HCT116 (cell line): ENCODE data around the gene RBMX. TPM values are rescaled to one million over a fixed set of nuclear protein-coding genes. Genes with fewer than 3 reads are reported as not detected.
"Not testable (repeated sequence)": the region's sequence is repeated elsewhere in the genome, so short reads cannot be mapped to it uniquely, and the experiment has no call there.

Source experiments
- ATAC-seq: fragments of 200-7000 bp; cut with Tn5 transposase; 2 replicates; pipeline ENCODE4 v1.9.1; 2020; ENCODE audit warnings: mild to moderate bottlenecking, moderate library complexity
- BruUV-seq: library from RNA; stranded (reverse); fragments of 400-500 nt; replicated peaks from 2 replicates; lab custom pipeline; 2021; lab: Mats Ljungman, UMichigan
- CTCF ChIA-PET: fragments of 300-600 bp; sonication (Branson Sonifier 250); formaldehyde crosslinking; loops from one replicate; lab custom pipeline; 2021; ENCODE audit warnings: antibody characterized with exemption; lab: Charles Lee
- POLR2A ChIA-PET: fragments of 300-600, 350-600 bp; sonication (Branson Sonifier 250); formaldehyde crosslinking; loops from one replicate; lab custom pipeline; 2021; ENCODE audit warnings: antibody characterized with exemption; lab: Charles Lee
- RAD21 ChIA-PET, 2 experiments: fragments of 300-600 bp; sonication (Branson Sonifier 250); formaldehyde crosslinking; loops; one replicate each; lab custom pipeline; 2023; ENCODE audit warnings: low total read pairs in 2 of 2; ENCODE audit not compliant: uncharacterized antibody in 2 of 2, unreplicated experiment in 2 of 2, low non-redundant PET in 1 of 2; lab: Charles Lee
- DNase-seq: peaks from one replicate; pipeline ENCODE4 v3.0.0-alpha.2; 2010; ENCODE audit warnings: low read depth, low spot score
- H2AFZ ChIP-seq: fragments of 200-600 bp; shearing (Covaris generic), sonication (generic); 2 replicates; pipeline ENCODE4 v1.6.1; 2017; ENCODE audit warnings: low read depth, mixed run types, mixed read lengths, antibody characterized with exemption, low read length; ENCODE audit not compliant: poor library complexity, severe bottlenecking
- H3K27ac ChIP-seq: 2 replicates; pipeline ENCODE4 v1.5.1; 2012; ENCODE audit warnings: low read depth, low read length
- H3K27me3 ChIP-seq: fragments of 200-600 bp; sonication (generic); 2 replicates; pipeline ENCODE4 v1.6.1; 2016; ENCODE audit warnings: mixed run types, low read length, mixed read lengths; ENCODE audit not compliant: insufficient read depth
- H3K36me3 ChIP-seq, 2 experiments: fragments of 200-500 bp in 1 of 2; fragments of 200-600 bp in 1 of 2; sonication (Bioruptor generic) in 1 of 2; sonication (generic) in 1 of 2; 2 replicates each; pipeline versions ENCODE4 v1.5.1 to v1.6.1; 2014 to 2016; ENCODE audit warnings: low read length in 2 of 2, inconsistent platforms in 1 of 2, mixed read lengths in 1 of 2, mixed run types in 1 of 2; ENCODE audit not compliant: insufficient read depth in 2 of 2, control insufficient read depth in 1 of 2
- H3K4me1 ChIP-seq, 2 experiments: fragments of 200-600 bp in 1 of 2; sonication (generic) in 1 of 2; 2 replicates each; pipeline versions ENCODE4 v1.5.1 to v1.6.1; 2012 to 2017; ENCODE audit warnings: low read length in 2 of 2, inconsistent platforms in 1 of 2, mild to moderate bottlenecking in 1 of 2, mixed read lengths in 1 of 2, mixed run types in 1 of 2, moderate library complexity in 1 of 2; ENCODE audit not compliant: insufficient read depth in 2 of 2, control insufficient read depth in 1 of 2
- H3K4me2 ChIP-seq: fragments of 200-600 bp; sonication (generic); 2 replicates; pipeline ENCODE4 v1.6.1; 2017; ENCODE audit warnings: mixed run types, low read length, mixed read lengths
- H3K4me3 ChIP-seq, 2 experiments: fragments of 200-600 bp in 1 of 2; sonication (generic) in 1 of 2; replicated peaks in 1 of 2; 2 replicates each; pipeline ENCODE4 v1.5.1; 2011 to 2016; ENCODE audit warnings: low read length in 2 of 2, control low read depth in 1 of 2, low read depth in 1 of 2, mild to moderate bottlenecking in 1 of 2, mixed read lengths in 1 of 2, mixed run types in 1 of 2
- H3K79me2 ChIP-seq: fragments of 200-600 bp; sonication (generic); 2 replicates; pipeline ENCODE4 v1.6.1; 2017; ENCODE audit warnings: mild to moderate bottlenecking, mixed run types, low read length, moderate library complexity, mixed read lengths; ENCODE audit not compliant: insufficient read depth
- H3K9ac ChIP-seq: fragments of 200-600 bp; sonication (generic); 2 replicates; pipeline ENCODE4 v1.6.1; 2016; ENCODE audit warnings: low read length, mixed read lengths
- H3K9me2 ChIP-seq: fragments of 200-600 bp; sonication (generic), shearing (Covaris generic); 2 replicates; pipeline ENCODE4 v1.6.1; 2017; ENCODE audit warnings: mixed run types, mild to moderate bottlenecking, moderate library complexity; ENCODE audit not compliant: insufficient read depth
- H3K9me3 ChIP-seq, 2 experiments: fragments of 200-500 bp in 1 of 2; fragments of 200-600 bp in 1 of 2; sonication (Bioruptor generic) in 1 of 2; sonication (generic) in 1 of 2; 2 replicates each; pipeline ENCODE4 v1.6.1; 2014 to 2017; ENCODE audit warnings: low read length in 2 of 2, mixed read lengths in 2 of 2, inconsistent platforms in 1 of 2, low read depth in 1 of 2, mild to moderate bottlenecking in 1 of 2, mixed run types in 1 of 2, moderate library complexity in 1 of 2; ENCODE audit not compliant: control insufficient read depth in 1 of 2, insufficient read depth in 1 of 2
- H4K20me1 ChIP-seq: fragments of 200-600 bp; sonication (generic), shearing (Covaris generic); 2 replicates; pipeline ENCODE4 v1.6.1; 2017; ENCODE audit warnings: mixed run types, mild to moderate bottlenecking, moderate library complexity; ENCODE audit not compliant: insufficient read depth
- CBX3 ChIP-seq: IDR thresholded peaks from 2 replicates; pipeline ENCODE4 v1.6.1; 2012; ENCODE audit warnings: low read depth
- CTCF ChIP-seq, 3 experiments: fragments of 200-600 bp in 1 of 3; sonication (generic) in 1 of 3; IDR thresholded peaks in 2 of 3; conservative IDR thresholded peaks in 1 of 3; 2 replicates each; pipeline ENCODE4 v1.5.1; 2012 to 2017; ENCODE audit warnings: low read depth in 2 of 3, low read length in 2 of 3, antibody characterized with exemption in 1 of 3, borderline replicate concordance in 1 of 3, control low read depth in 1 of 3, mild to moderate bottlenecking in 1 of 3, mixed read lengths in 1 of 3, mixed run types in 1 of 3, moderate library complexity in 1 of 3; ENCODE audit not compliant: insufficient read depth in 1 of 3
- EGR1 ChIP-seq: IDR thresholded peaks from 2 replicates; pipeline ENCODE4 v1.6.1; 2012; ENCODE audit warnings: low read depth
- JUND ChIP-seq: IDR thresholded peaks from 2 replicates; pipeline ENCODE4 v1.6.1; 2012
- SIN3A ChIP-seq: IDR thresholded peaks from 2 replicates; pipeline ENCODE4 v1.6.1; 2012; ENCODE audit warnings: low read depth
- YY1 ChIP-seq: IDR thresholded peaks from 2 replicates; pipeline ENCODE4 v1.6.1; 2011; ENCODE audit warnings: low read length, low read depth, moderate library complexity, mild to moderate bottlenecking; ENCODE audit not compliant: insufficient replicate concordance; ENCODE audit errors: extremely low read depth
- intact Hi-C: fragments of 100-400 bp; cut with micrococcal nuclease; formaldehyde crosslinking; loops from 2 replicates; pipeline ENCODE4 v1.10.0; 2022
- total RNA-seq: library from RNA; stranded (reverse); gene quantifications from one replicate; pipeline ENCODE4 v1.2.1, GENCODE V29; 2021; ENCODE audit not compliant: unreplicated experiment
- TF ChIP-seq, protein P1 (sequence below): IDR thresholded peaks from 2 replicates; pipeline ENCODE4 v1.6.1; 2012; ENCODE audit warnings: low read depth
- TF ChIP-seq, protein P2 (sequence below): IDR thresholded peaks from 2 replicates; pipeline ENCODE4 v1.6.1; 2012

RBMX gene
- total RNA-seq, 1 experiment from 2014 or later, result 267 TPM

DNA sequence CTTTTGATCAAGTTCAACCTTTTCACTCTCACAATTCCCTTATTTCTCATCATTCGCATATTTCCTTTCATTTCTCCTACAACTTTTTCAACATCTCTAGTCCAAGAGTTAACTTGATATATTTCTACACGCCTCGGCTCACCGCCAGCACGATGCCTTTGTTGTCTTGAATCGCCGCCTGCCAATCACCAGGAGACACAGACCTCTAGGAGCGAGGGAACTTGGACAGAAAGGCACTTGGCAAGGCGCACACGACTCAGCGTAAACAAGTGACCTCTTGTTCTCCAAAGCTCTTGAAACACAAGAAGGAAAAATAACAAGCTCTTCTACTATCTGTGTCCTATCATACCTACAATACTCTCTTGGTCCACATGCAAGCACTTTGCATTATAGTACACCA lies 27.1 kb upstream of the RBMX start:
- intact Hi-C loops, result no loop called here
- no peak for TF ChIP-seq CBX3
- TF ChIP-seq, protein P1, sequence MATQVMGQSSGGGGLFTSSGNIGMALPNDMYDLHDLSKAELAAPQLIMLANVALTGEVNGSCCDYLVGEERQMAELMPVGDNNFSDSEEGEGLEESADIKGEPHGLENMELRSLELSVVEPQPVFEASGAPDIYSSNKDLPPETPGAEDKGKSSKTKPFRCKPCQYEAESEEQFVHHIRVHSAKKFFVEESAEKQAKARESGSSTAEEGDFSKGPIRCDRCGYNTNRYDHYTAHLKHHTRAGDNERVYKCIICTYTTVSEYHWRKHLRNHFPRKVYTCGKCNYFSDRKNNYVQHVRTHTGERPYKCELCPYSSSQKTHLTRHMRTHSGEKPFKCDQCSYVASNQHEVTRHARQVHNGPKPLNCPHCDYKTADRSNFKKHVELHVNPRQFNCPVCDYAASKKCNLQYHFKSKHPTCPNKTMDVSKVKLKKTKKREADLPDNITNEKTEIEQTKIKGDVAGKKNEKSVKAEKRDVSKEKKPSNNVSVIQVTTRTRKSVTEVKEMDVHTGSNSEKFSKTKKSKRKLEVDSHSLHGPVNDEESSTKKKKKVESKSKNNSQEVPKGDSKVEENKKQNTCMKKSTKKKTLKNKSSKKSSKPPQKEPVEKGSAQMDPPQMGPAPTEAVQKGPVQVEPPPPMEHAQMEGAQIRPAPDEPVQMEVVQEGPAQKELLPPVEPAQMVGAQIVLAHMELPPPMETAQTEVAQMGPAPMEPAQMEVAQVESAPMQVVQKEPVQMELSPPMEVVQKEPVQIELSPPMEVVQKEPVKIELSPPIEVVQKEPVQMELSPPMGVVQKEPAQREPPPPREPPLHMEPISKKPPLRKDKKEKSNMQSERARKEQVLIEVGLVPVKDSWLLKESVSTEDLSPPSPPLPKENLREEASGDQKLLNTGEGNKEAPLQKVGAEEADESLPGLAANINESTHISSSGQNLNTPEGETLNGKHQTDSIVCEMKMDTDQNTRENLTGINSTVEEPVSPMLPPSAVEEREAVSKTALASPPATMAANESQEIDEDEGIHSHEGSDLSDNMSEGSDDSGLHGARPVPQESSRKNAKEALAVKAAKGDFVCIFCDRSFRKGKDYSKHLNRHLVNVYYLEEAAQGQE, result no peak
- no peak for TF ChIP-seq SIN3A
- TF ChIP-seq, protein P2, sequence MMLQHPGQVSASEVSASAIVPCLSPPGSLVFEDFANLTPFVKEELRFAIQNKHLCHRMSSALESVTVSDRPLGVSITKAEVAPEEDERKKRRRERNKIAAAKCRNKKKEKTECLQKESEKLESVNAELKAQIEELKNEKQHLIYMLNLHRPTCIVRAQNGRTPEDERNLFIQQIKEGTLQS, result no peak
- TF ChIP-seq EGR1, result no peak
- TF ChIP-seq, all 23 proteins: peak for 0
- CTCF ChIA-PET, result no interaction called here
- H3K4me2 ChIP-seq, result no peak overlapping the region
- H3K79me2 ChIP-seq, result no peaks in the 10 kb centered on the region
- H4K20me1 ChIP-seq, result no peaks in the 10 kb centered on the region
- RAD21 ChIA-PET, result no interaction called here
- no peaks in the 10 kb centered on the region for H3K9me2 ChIP-seq
- DNase-seq (no peak), ATAC-seq (no peak)
- H3K4me3 ChIP-seq, result no peak overlapping the region
- H3K27ac ChIP-seq, result no peak overlapping the region
- no peaks in the 10 kb centered on the region for H3K9me3 ChIP-seq
- H3K9ac ChIP-seq, result no peak overlapping the region
- POLR2A ChIA-PET, result no interaction called here
- no TSS peak for BruUV-seq
- H3K4me1 ChIP-seq, result peaks cover 0 to 13% of the 10 kb centered on the region in 2 experiments; a peak in 2 of 4 replicates
- H2AFZ ChIP-seq, result no peak overlapping the region
- no peaks in the 10 kb centered on the region for H3K27me3 ChIP-seq
- H3K36me3 ChIP-seq, result no peaks in the 10 kb centered on the region

DNA sequence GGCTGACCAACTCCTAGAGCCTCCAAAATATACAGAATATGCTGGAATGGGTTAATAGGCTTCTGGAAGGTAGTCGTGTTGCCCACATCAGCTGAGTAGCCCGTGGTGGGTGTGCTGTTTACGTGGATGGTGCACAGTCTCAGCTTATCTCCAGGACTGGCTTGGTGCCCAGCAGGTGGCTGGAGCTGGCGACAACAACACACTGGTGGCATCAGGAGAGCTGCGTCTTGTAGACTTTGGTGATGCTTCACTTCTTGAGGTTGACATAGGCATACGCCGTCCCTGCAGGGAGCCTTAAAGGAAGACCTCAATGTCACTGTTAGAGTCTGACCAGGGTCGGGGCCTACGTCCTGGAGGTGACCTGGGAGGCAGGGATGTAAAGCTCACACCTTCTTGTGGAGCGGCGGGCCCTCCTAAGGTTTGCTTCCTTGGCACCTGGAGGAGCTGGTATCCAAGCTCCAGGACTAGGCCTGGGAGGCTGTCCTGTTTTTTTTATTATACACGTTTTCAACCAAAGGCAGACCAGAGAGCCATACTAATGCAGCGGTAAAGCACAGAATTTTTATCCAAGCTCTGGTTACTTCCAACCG lies 26.5 kb upstream of the RBMX start:
- no peak overlapping the region for H2AFZ ChIP-seq
- TF ChIP-seq JUND (no peak), CTCF (IDR thresholded peaks at IDR 0.05 in 2 of 3, conservative IDR thresholded peaks at IDR 0.05 in 1 of 3; ENCODE audit: borderline replicate concordance in 1 of 3, insufficient read depth in 1 of 3, low read depth in 2 of 3, low read length in 2 of 3) (no peak), YY1 (no peak), EGR1 (no peak)
- TF ChIP-seq, all 23 proteins: peak for 0
- H3K9me2 ChIP-seq, result no peaks in the 10 kb centered on the region
- no TSS peak for BruUV-seq
- ATAC-seq, result no peak
- H3K36me3 ChIP-seq, result no peaks in the 10 kb centered on the region
- no peaks in the 10 kb centered on the region for H3K27me3 ChIP-seq
- H3K79me2 ChIP-seq, result no peaks in the 10 kb centered on the region
- no peak for DNase-seq
- H3K9me3 ChIP-seq, result no peaks in the 10 kb centered on the region
- intact Hi-C loops, result no loop called here
- H3K4me3 ChIP-seq, result no peak overlapping the region
- no peaks in the 10 kb centered on the region for H4K20me1 ChIP-seq
- H3K4me2 ChIP-seq, result no peak overlapping the region
- POLR2A ChIA-PET, result no interaction called here
- no peak overlapping the region for H3K9ac ChIP-seq
- peaks cover 0 to 13% of the 10 kb centered on the region in 2 experiments; a peak in 2 of 4 replicates for H3K4me1 ChIP-seq
- CTCF ChIA-PET, result no interaction called here
- RAD21 ChIA-PET, result no interaction called here
- no peak overlapping the region for H3K27ac ChIP-seq

- H3K4me2 ChIP-seq, ATAC-seq, DNase-seq, H2AFZ ChIP-seq, BruUV-seq, H3K27me3 ChIP-seq, H3K9me3 ChIP-seq, H3K4me1 ChIP-seq, H3K9me2 ChIP-seq, H4K20me1 ChIP-seq, intact Hi-C loops, POLR2A ChIA-PET, H3K9ac ChIP-seq, H3K36me3 ChIP-seq, CTCF ChIA-PET, H3K27ac ChIP-seq, H3K4me3 ChIP-seq, RAD21 ChIA-PET, H3K79me2 ChIP-seq: not testable (repeated sequence)
Observed at GRCh38 chrX:136904067-136904466, 23.5 kb upstream of the RBMX start.
